Measurements from ENCODE around the gene C14orf180.

Gene C14orf180

GRCh38 chr14:104581521-104581920 lies 2.0 kb downstream of the C14orf180 start:
- TF ChIP-seq CTCF (IDR thresholded peaks at IDR 0.05; ENCODE audit: control insufficient read depth, extremely low read depth, insufficient read depth), result no peak
- H3K4me3 ChIP-seq (ENCODE audit: low read depth, low read length), result no peak overlapping the region
- no peak for DNase-seq (ENCODE audit: low read depth)

GRCh38 chr14:104582005-104582404 lies 2.4 kb downstream of the C14orf180 start:
- no peak for DNase-seq (ENCODE audit: low read depth)
- no peak overlapping the region for H3K4me3 ChIP-seq (ENCODE audit: low read depth, low read length)
- TF ChIP-seq CTCF (IDR thresholded peaks at IDR 0.05; ENCODE audit: control insufficient read depth, extremely low read depth, insufficient read depth), result no peak

- no peak overlapping the region for H3K4me3 ChIP-seq (ENCODE audit: low read depth, low read length)
- TF ChIP-seq CTCF (IDR thresholded peaks at IDR 0.05; ENCODE audit: control insufficient read depth, extremely low read depth, insufficient read depth), result no peak
- no peak for DNase-seq (ENCODE audit: low read depth)
Measured at GRCh38 chr14:104582662-104583061, 3.1 kb downstream of the C14orf180 start.

GRCh38 chr14:104583424-104584306 lies 4.1 kb downstream of the C14orf180 start:
- DNase-seq (ENCODE audit: low read depth), result no peak
- TF ChIP-seq CTCF (IDR thresholded peaks at IDR 0.05; ENCODE audit: control insufficient read depth, extremely low read depth, insufficient read depth), result no peak
- no peak overlapping the region for H3K4me3 ChIP-seq (ENCODE audit: low read depth, low read length)

- DNase-seq (ENCODE audit: low read depth), result no peak
- no peak overlapping the region for H3K4me3 ChIP-seq (ENCODE audit: low read depth, low read length)
- TF ChIP-seq CTCF (IDR thresholded peaks at IDR 0.05; ENCODE audit: control insufficient read depth, extremely low read depth, insufficient read depth), result no peak
Measured at GRCh38 chr14:104584557-104584956, 5.0 kb downstream of the C14orf180 start.

GRCh38 chr14:104585966-104586697 lies 6.6 kb downstream of the C14orf180 start:
- H3K4me3 ChIP-seq (ENCODE audit: low read depth, low read length), result no peak overlapping the region
- TF ChIP-seq CTCF (IDR thresholded peaks at IDR 0.05; ENCODE audit: control insufficient read depth, extremely low read depth, insufficient read depth), result no peak
- no peak for DNase-seq (ENCODE audit: low read depth)
